Mucosa of stomach (tissue), 1 donor: ENCODE measurements around the gene MKLN1.

Experiments used
- H3K27me3 ChIP-seq: one replicate; pipeline ENCODE4 v1.7.0; 2013; ENCODE audit warnings: mild to moderate bottlenecking, low read length; ENCODE audit not compliant: control insufficient read depth, insufficient read depth
- H3K36me3 ChIP-seq: one replicate; pipeline ENCODE4 v1.7.0; 2013; ENCODE audit warnings: low read length; ENCODE audit not compliant: control insufficient read depth, insufficient read depth
- H3K4me1 ChIP-seq: one replicate; pipeline ENCODE4 v1.7.0; 2013; ENCODE audit warnings: mild to moderate bottlenecking, low read length; ENCODE audit not compliant: control insufficient read depth, insufficient read depth
- H3K4me3 ChIP-seq: one replicate; pipeline ENCODE4 v1.7.0; 2013; ENCODE audit warnings: low read length
- H3K9ac ChIP-seq: one replicate; pipeline ENCODE4 v1.7.0; 2013; ENCODE audit warnings: mild to moderate bottlenecking, low read length, moderate library complexity
- H3K9me3 ChIP-seq: one replicate; pipeline ENCODE4 v1.7.0; 2013; ENCODE audit warnings: mild to moderate bottlenecking, low read length, moderate library complexity; ENCODE audit not compliant: control insufficient read depth
- donor health status: Pancreatic carcinoma.

MKLN1 gene

DNA sequence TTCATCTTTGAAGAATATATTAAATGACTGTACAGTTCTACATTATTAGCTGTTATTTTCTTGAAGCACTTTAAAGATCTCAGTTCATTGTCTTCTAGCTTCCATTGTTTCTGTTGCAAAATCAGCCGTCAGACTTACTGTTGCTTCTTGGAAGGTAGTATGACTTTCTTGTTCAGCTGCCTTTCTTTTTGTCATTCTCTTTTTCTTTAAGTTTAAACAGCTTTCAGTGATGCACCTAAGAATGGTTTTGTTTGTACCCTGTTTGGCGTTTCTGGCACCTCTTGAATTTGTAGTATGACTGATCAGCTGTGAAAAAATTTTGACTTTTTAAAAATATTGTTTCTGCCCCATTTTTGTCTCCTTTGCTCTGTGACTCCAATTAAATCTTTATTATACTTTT lies 9.3 kb downstream of the MKLN1 start:
- H3K9ac ChIP-seq: no peak overlapping the region
- no peak overlapping the region for H3K4me3 ChIP-seq
- H3K4me1 ChIP-seq: no peaks in the 10 kb centered on the region
- no peaks in the 10 kb centered on the region for H3K9me3 ChIP-seq
- H3K36me3 ChIP-seq: no peaks in the 10 kb centered on the region
- H3K27me3 ChIP-seq: no peaks in the 10 kb centered on the region

DNA sequence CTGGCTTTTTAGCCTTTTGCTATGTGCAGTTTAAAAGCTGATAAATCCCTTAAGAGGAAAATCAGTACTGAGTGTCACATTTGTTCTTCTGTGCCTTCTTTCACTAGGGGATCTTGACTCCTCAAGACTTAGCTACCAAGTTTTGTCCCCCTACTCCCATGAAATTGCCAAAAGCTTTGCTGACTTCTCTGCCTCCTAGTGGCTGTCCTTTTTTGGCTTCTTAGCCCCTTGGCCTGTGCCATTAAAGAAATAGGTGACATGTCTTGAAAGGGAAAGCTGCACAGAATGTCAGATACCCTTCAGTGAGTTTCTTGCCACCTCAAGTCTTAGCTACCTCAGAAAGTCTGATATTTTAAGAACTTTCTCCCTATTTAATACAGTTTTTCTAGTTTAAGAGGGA lies 10.5 kb downstream of the MKLN1 start:
- H3K9ac ChIP-seq: no peak overlapping the region
- H3K9me3 ChIP-seq: no peaks in the 10 kb centered on the region
- H3K36me3 ChIP-seq: no peaks in the 10 kb centered on the region
- no peaks in the 10 kb centered on the region for H3K4me1 ChIP-seq
- no peaks in the 10 kb centered on the region for H3K27me3 ChIP-seq
- no peak overlapping the region for H3K4me3 ChIP-seq

DNA sequence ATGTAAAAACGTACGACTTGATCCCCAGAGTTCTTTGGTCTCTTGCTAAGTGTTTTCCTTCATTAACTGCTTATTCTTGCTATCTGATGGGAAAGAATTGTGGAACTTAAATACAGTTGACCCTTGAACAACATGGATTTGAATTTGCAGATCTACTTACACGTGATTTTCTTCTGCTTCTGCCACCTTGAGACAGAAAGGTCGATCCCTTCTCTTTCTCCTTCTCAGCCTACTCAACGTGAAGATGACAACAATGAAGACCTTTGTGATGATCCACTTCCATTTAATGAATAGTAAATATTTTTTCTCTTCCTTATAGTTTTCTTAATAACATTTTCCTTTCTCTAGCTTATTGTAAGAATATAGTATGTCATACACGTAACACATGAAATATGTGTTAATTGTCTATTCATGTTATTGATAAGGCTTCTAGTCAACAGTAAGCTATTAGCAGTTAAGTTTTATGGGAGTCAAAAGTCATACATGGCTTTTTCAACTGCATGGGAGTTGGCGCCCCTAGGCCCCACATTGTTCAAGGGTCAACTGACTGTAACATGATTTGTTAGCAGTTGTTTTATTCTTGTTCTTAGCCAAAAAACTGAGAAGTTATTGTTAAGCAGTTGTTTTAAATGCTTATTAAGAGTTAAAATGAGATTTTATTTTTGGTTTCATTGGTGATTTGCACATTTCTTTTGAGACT lies 11.2 kb downstream of the MKLN1 start:
- no peak overlapping the region for H3K9ac ChIP-seq
- H3K36me3 ChIP-seq: no peaks in the 10 kb centered on the region
- H3K4me3 ChIP-seq: no peak overlapping the region
- H3K27me3 ChIP-seq: no peaks in the 10 kb centered on the region
- no peaks in the 10 kb centered on the region for H3K9me3 ChIP-seq
- no peaks in the 10 kb centered on the region for H3K4me1 ChIP-seq

DNA sequence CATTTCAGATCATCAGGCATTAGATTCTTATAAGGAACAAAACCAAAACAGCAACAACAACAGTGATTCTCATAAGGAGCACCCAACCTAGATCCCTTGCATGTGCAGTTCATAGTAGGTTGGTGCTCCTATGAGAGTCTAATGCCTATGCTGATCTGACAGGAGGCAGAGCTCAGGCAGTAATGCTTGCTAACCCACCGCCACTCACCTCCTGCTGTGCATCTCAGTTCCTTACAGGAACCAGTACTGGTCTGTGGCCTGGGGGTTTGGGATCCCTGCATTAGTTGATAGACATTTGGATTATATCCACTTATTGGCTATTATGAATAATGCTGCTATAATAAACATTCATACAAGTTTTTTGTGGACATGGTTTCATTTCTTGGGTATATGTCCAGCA lies 14.0 kb downstream of the MKLN1 start:
- no peak overlapping the region for H3K4me3 ChIP-seq
- H3K4me1 ChIP-seq: peaks cover 1% of the 10 kb centered on the region
- no peaks in the 10 kb centered on the region for H3K36me3 ChIP-seq
- no peaks in the 10 kb centered on the region for H3K27me3 ChIP-seq
- no peak overlapping the region for H3K9ac ChIP-seq
- no peaks in the 10 kb centered on the region for H3K9me3 ChIP-seq

DNA sequence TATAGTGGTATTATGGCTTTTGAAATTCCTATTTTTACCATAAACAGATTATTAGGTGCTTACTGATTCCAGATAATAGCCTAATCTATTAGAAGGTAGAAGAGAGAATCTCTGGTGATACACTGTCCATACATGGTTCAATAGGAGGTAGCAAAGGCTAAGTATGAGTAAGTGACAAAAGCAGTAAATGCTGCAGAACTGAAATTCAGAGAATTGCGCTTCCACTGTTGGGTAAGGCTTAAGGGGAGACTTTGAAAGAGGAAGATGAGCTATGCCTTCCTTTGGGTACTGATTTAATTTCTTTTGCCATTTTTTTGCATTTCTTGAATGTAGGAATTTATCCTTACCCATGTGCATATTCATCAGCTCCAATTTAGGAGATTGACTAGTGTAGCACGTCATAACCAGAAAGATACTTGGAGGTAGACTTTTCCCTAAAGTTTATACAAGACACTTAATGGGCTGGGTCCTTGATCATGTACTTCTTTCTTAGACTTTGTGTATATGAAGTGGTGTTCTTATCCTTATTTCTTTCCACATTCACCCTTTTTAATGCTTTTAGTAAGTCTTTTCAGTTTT lies 15.3 kb downstream of the MKLN1 start:
- H3K9me3 ChIP-seq: no peaks in the 10 kb centered on the region
- no peak overlapping the region for H3K4me3 ChIP-seq
- H3K4me1 ChIP-seq: peaks cover 10% of the 10 kb centered on the region
- H3K36me3 ChIP-seq: no peaks in the 10 kb centered on the region
- H3K9ac ChIP-seq: no peak overlapping the region
- no peaks in the 10 kb centered on the region for H3K27me3 ChIP-seq

DNA sequence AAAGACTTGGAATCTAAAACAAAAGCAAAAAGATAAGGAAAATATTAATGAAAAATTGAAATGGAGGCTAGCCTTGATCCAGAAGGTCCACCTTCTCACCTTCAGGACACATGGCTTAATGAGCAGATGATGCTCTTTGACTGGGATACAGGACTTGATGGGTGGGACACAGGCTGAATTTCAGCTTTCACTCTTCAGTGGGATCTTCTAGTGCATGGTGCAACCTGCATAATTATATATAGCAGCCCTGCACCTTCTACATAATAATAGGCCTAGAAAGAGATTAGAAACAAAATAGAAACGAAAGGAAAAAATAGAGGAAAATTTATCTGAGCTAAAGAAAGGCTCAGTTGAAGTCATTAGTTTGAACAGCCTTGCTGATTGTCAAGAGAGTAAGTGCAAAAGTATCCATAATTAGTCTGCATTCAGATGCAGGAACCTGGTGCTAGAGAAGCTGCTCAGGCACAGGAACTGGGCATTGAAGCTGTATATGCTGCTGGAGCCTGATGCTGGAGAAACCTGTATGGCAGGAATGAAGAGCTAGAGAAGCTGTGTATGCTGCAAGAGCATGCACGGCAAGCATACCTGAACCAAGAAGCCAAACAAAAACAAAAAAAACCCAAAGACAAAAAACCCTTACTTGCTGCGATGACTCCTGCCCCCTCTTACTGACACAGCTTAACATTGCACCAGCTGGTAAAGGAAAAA lies 19.4 kb downstream of the MKLN1 start:
- no peak overlapping the region for H3K4me3 ChIP-seq
- no peak overlapping the region for H3K9ac ChIP-seq
- no peaks in the 10 kb centered on the region for H3K36me3 ChIP-seq
- peaks cover 10% of the 10 kb centered on the region for H3K4me1 ChIP-seq
- no peaks in the 10 kb centered on the region for H3K27me3 ChIP-seq
- no peaks in the 10 kb centered on the region for H3K9me3 ChIP-seq

DNA sequence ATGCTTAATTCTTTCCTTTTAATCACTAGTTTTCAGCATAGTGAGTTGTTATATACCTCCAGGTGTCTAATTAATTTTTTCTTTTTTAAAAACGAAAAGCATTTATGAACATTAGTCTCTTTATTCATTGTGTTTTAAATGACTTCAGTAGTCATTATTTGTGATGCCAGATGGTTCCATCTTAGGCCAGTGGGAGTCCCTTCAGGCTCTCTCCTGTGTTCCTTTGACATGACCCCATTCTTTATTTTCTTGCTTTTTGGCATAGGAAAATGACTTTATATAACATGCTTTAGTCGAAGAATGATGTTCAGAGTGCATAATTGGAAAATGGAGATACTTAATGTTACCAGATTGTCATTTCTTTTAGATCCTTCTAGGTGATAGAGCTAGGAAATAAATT lies 24.4 kb downstream of the MKLN1 start:
- no peak overlapping the region for H3K4me3 ChIP-seq
- no peaks in the 10 kb centered on the region for H3K9me3 ChIP-seq
- no peaks in the 10 kb centered on the region for H3K27me3 ChIP-seq
- no peak overlapping the region for H3K9ac ChIP-seq
- H3K36me3 ChIP-seq: no peaks in the 10 kb centered on the region
- peaks cover 18% of the 10 kb centered on the region for H3K4me1 ChIP-seq

DNA sequence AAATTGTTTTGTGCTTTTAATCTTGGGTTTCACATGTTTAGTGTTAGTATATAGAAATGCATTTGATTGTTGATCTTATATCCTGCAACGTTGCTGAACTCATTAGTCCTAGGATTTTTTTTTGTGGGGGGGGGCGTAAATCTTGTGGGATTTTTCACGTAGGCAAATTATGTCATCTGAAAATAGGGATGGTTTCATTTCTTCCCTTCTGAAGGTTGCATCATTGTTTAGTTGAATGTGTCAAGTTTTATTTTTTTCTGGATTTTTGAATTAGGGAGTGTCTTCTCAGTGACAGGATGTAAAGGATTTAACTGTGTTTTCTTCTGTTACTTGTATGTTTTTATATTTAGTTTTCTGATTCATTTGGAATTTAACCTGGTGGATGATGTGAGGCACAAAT lies 26.7 kb downstream of the MKLN1 start:
- H3K36me3 ChIP-seq: no peaks in the 10 kb centered on the region
- no peaks in the 10 kb centered on the region for H3K27me3 ChIP-seq
- H3K9ac ChIP-seq: no peak overlapping the region
- H3K4me1 ChIP-seq: peaks cover 24% of the 10 kb centered on the region
- no peaks in the 10 kb centered on the region for H3K9me3 ChIP-seq
- H3K4me3 ChIP-seq: no peak overlapping the region

DNA sequence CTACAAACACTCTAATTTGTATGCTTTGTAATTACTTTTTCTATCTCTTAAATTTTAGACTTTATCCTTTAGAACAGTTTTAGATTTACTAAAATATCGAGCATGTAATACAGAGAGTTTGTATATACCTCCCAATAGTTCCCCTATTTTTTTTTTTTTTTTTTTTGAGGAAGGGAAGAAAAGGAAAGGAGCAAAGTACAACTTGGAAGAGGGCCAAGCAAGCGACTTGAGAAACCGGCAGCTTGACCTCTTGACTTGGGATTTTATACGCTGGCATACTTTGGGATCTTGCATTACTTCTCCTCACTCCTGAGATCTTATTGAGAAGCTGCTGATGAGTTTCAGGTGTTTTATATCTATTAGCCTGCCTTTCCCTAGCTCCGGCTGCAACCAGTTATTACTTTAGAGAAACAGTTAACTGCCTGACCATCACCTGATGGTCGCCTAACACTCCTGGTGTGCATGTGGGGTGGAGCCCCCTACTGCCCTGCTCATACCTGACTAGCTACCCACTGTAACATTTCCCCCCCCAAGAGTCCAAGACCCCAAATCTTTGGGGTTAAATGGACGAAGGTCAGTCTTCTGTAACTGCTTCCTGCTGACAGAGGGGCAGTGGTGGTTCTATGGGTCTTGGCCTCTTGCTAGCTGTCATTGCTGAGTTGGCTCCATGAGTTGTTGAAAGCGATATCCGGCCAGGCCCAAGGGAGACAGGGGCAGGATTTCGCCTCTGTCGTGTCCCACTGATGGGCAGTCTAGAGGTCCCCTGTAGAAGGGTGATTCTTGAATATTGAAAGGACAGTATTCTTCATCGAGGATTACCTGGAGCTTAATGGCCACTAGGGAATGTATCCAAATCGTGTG lies 28.5 kb downstream of the MKLN1 start:
- Histone ChIP-seq H3K27me3 (no peaks in the 10 kb centered on the region), H3K4me3 (no peak overlapping the region), H3K9me3 (no peaks in the 10 kb centered on the region), H3K9ac (no peak overlapping the region), H3K4me1 (peaks cover 24% of the 10 kb centered on the region), H3K36me3 (no peaks in the 10 kb centered on the region)

DNA sequence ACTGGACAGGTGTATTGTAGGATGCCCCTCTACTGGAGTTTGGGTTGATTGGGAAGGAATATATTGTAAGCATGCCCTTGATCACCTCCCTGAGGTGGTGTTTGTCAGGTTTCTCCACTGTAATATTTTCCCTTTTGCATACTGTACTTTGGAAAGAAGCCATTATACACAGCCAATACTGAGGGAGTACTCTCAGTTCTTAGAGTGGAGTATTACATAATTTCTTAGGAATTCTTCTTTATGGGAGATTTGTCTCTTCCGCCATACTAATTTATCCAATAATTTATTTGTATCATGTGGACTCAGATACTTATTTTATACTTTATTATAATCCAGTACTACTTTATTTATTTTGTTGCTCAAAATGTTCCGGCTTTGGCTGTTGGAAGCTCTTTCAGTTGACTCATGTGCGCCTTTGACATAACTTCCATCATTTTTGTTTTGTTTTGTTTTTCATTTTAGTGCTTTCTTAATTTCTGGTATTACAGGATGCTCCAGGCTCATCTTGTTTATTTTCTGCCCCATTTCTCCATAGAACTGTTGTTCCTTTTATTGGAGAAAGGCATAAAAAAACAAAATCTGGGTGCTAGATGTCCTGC lies 29.7 kb downstream of the MKLN1 start:
- Histone ChIP-seq H3K4me1 (peaks cover 24% of the 10 kb centered on the region), H3K27me3 (no peaks in the 10 kb centered on the region), H3K4me3 (no peak overlapping the region), H3K9me3 (no peaks in the 10 kb centered on the region), H3K9ac (no peak overlapping the region), H3K36me3 (no peaks in the 10 kb centered on the region)

DNA sequence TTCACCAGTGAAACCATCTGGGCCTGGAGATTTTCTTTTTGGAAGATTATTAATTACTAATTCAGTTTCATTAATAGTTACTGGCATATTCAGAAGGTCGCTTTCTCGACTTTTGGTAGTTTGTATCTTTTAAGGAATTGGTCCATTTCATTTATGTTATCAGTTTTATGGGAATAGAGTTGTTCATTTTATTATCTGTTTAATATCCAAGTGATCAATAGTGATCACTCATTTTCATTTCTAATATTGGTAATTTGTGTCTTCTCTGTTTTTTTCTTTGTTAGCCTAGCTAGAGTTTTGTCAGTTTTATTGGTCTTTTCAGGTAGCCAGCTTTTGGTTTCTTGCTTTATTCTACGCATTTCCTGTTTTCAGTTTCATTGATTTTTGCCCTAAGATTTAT lies 31.0 kb downstream of the MKLN1 start:
- Histone ChIP-seq H3K4me3 (no peak overlapping the region), H3K27me3 (no peaks in the 10 kb centered on the region), H3K9me3 (no peaks in the 10 kb centered on the region), H3K9ac (no peak overlapping the region), H3K36me3 (no peaks in the 10 kb centered on the region), H3K4me1 (peaks cover 24% of the 10 kb centered on the region)
